AG09309 (cell line): ENCODE results near the gene UCHL1.

Source experiments
- DNase-seq: peaks from one replicate; pipeline ENCODE4 v3.0.0-alpha.2; 2010; ENCODE audit warnings: low read depth
- H3K4me3 ChIP-seq: 2 replicates; pipeline ENCODE4 v1.5.1; 2011; ENCODE audit warnings: mild to moderate bottlenecking, low read depth, low read length, moderate library complexity; ENCODE audit not compliant: control insufficient read depth
- CTCF ChIP-seq: IDR thresholded peaks from 2 replicates; pipeline ENCODE4 v1.5.1; 2011; ENCODE audit warnings: mild to moderate bottlenecking, low read depth, low read length, inconsistent platforms; ENCODE audit not compliant: insufficient read depth, control insufficient read depth; ENCODE audit errors: missing control alignments

The UCHL1 gene

GRCh38 chr4:41257257-41257901 is 651 bp downstream of the UCHL1 start:
- peak overlapping the region; percentile 53 for H3K4me3 ChIP-seq

GRCh38 chr4:41257906-41258305 is 1.2 kb downstream of the UCHL1 start:
- peak overlapping the region; percentile 53 for H3K4me3 ChIP-seq
- TF ChIP-seq CTCF: no peak
- DNase-seq: no peak

More at GRCh38 chr4:41257257-41257901, 651 bp downstream of the UCHL1 start:
- no peak for TF ChIP-seq CTCF
- DNase-seq: no peak

GRCh38 chr4:41258783-41259182 is 2.1 kb downstream of the UCHL1 start:
- H3K4me3 ChIP-seq: no peak overlapping the region
- peak; percentile 63 for TF ChIP-seq CTCF
- DNase-seq: peak; percentile 62

GRCh38 chr4:41260116-41260733 is 3.5 kb downstream of the UCHL1 start:
- no peak for TF ChIP-seq CTCF
- no peak overlapping the region for H3K4me3 ChIP-seq
- no peak for DNase-seq

- no peak for DNase-seq
- TF ChIP-seq CTCF: no peak
- no peak overlapping the region for H3K4me3 ChIP-seq
These were observed 5.5 kb downstream of the UCHL1 start for GRCh38 chr4:41262198-41262597.

- H3K4me3 ChIP-seq: no peak overlapping the region
- no peak for TF ChIP-seq CTCF
- DNase-seq: no peak
These were observed 7.5 kb downstream of the UCHL1 start for GRCh38 chr4:41264212-41264611.
